OCI-LY1 (cell line): Measurements from ENCODE around the gene CHST11.

ENCODE experiments used
- EZH2 ChIP-seq: fragments of 200-600 bp; sonication (generic), shearing (Covaris generic); IDR thresholded peaks from 2 replicates; pipeline ENCODE4 v1.8.0; 2017; ENCODE audit warnings: borderline replicate concordance, mixed run types, mild to moderate bottlenecking, antibody characterized with exemption, low read length, moderate library complexity, mixed read lengths
- TF ChIP-seq, protein P1 (sequence below): fragments of 200-600 bp; sonication (generic), shearing (Covaris generic); IDR thresholded peaks from 2 replicates; pipeline ENCODE4 v1.5.1; 2017; ENCODE audit warnings: mild to moderate bottlenecking, antibody characterized with exemption, low read length, moderate library complexity, mixed read lengths

GRCh38 chr12:104568935-104569334 is 112.2 kb downstream of the CHST11 start:
- TF ChIP-seq, protein P1, sequence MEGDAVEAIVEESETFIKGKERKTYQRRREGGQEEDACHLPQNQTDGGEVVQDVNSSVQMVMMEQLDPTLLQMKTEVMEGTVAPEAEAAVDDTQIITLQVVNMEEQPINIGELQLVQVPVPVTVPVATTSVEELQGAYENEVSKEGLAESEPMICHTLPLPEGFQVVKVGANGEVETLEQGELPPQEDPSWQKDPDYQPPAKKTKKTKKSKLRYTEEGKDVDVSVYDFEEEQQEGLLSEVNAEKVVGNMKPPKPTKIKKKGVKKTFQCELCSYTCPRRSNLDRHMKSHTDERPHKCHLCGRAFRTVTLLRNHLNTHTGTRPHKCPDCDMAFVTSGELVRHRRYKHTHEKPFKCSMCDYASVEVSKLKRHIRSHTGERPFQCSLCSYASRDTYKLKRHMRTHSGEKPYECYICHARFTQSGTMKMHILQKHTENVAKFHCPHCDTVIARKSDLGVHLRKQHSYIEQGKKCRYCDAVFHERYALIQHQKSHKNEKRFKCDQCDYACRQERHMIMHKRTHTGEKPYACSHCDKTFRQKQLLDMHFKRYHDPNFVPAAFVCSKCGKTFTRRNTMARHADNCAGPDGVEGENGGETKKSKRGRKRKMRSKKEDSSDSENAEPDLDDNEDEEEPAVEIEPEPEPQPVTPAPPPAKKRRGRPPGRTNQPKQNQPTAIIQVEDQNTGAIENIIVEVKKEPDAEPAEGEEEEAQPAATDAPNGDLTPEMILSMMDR: no peak
- no peak for TF ChIP-seq EZH2
